DMS114 treated with DMSO at 0.1 percent for 48 hours (cell line): ENCODE measurements around the gene LGI2.
"Not testable (repeated sequence)": the region's sequence is repeated elsewhere in the genome, so short reads cannot be mapped to it uniquely, and the experiment has no call there.

ENCODE experiments used
- DNase-seq: peaks from one replicate; lab custom pipeline; 2025; ENCODE audit not compliant: unreplicated experiment; lab: John Stamatoyannopoulos, UW

LGI2 gene, protein sequence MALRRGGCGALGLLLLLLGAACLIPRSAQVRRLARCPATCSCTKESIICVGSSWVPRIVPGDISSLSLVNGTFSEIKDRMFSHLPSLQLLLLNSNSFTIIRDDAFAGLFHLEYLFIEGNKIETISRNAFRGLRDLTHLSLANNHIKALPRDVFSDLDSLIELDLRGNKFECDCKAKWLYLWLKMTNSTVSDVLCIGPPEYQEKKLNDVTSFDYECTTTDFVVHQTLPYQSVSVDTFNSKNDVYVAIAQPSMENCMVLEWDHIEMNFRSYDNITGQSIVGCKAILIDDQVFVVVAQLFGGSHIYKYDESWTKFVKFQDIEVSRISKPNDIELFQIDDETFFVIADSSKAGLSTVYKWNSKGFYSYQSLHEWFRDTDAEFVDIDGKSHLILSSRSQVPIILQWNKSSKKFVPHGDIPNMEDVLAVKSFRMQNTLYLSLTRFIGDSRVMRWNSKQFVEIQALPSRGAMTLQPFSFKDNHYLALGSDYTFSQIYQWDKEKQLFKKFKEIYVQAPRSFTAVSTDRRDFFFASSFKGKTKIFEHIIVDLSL

DNA sequence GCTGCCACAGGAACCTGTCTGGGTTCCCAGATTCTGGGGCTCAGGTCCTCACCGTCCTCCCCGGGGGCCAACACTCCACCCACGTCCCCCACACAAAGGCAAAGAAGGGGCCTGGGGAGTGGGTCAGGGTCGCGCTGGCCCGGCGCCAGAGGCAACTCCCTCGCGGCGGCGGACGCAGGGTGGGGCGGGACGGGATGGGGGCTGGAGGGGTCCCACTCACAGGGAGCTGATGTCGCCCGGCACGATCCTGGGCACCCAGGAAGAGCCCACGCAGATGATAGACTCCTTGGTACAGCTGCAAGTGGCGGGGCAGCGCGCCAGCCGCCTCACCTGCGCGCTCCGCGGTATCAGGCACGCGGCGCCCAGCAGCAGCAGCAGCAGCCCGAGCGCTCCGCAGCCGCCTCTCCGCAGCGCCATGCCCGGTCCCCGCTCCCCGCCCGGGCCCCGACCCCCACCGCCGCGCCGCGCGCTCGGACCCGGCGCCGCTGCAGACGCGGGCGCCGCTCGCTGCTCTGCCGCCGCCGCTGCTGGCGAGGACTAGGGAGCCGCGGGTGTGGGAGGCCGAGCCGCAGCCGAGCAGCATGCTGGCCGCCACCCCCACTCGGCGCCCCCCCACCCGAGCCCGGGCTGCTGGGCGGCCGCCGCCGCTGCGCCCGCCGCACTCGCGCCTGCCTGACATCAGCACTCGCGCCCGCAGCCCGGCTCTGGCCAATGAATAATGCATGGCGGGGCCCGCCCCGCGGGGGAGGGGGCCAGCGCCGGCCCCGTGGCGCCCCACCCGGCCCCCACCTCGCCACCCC lies at the start of gene LGI2:
TSS of gene LGI2 (minus strand) at position 670 of the 800 bp plus-strand sequence. CDS start at position 417, 253 bp downstream.
- no peak for DNase-seq

DNA sequence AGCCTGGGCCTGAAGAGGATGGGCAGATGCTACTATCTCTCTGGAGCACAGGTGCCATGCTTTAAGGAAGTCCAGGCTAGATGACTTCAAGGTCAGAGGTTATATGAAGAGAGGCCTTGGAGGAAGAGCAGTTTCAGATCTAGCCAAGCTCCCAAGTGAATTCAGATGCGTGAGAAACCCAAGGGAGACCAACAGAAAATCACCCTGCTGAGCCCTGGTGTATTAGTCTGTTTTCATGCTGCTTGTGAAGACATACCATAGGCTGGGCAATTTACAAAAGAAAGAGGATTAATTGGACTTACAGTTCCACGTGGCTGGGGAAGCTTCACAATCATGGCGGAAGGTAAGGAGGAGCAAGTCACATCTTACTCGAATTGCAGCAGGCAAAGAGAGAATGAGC lies 47.8 kb upstream of the LGI2 start:
- no peak for DNase-seq

- no peak for DNase-seq
Measured at GRCh38 chr4:25076625-25077398, 46.1 kb upstream of the LGI2 start.

DNA sequence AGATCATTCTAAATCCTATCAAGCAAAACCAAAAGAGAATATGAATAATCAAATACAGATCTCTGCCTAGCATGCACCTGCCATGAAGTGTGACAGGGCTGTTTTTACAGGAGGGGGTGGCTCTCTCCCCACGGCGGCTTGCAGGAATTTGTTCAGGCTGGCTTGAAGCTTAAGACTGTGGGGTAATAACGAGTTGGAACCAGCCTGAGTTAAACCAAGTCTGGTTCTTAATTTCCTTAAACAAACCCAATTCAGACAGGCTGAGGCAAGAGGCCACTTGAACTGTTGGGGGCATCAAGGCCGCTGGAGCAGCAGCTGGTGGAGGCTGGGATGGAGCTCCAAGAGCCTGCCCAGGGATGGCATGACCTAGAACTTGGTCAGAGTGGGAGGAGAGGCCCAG lies 45.1 kb upstream of the LGI2 start:
- DNase-seq = no peak

DNA sequence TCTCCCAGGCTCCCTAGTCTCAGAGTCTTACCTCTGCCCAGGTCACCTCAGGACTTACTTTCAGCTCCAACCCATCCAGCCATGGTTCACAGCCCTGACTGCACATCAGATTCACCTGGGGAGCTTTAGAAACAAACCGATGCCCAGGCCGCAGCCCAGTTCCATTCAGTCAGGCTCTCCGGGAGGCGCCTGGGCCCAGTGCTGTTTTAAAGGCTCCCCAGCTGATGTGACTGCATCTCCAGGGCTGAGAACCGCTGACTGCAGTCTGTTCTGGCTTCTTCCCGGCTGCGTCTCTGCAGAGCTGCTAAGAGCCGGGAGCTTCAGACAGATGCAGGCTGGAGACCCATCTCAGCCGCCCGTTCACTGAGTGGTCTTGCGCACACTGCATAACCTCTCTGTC lies 44.4 kb upstream of the LGI2 start:
- DNase-seq = no peak

- no peak for DNase-seq
Measured at GRCh38 chr4:25070545-25070944, 39.8 kb upstream of the LGI2 start.

GRCh38 chr4:25069014-25069413 lies 38.3 kb upstream of the LGI2 start:
- no peak for DNase-seq

DNA sequence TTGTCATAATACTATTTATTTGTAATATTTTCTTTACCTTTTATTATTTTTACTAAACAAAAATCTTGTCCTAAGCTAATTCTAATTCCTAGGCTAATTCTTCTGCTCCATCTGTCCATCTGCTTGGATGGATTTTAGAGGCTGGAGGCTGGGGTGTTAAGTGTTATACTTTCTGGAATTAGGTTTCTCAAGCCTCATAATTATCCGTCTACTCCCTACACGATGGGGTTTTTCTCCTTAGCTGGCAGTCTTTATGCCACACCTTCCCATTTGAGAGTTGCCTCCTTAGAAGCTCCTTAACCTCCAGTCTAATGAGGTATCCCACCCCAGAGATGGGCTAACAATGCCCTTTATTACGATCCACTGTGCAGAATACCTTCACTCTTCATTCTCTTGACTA lies 37.6 kb upstream of the LGI2 start:
- DNase-seq = no peak

- DNase-seq = no peak
Measured at GRCh38 chr4:25065932-25066590, 35.3 kb upstream of the LGI2 start.

- no peak for DNase-seq
Measured at GRCh38 chr4:25065431-25065858, 34.7 kb upstream of the LGI2 start.

GRCh38 chr4:25064447-25064846 lies 33.7 kb upstream of the LGI2 start:
- DNase-seq = not testable (repeated sequence)

GRCh38 chr4:25063116-25063515 lies 32.4 kb upstream of the LGI2 start:
- DNase-seq = no peak

DNA sequence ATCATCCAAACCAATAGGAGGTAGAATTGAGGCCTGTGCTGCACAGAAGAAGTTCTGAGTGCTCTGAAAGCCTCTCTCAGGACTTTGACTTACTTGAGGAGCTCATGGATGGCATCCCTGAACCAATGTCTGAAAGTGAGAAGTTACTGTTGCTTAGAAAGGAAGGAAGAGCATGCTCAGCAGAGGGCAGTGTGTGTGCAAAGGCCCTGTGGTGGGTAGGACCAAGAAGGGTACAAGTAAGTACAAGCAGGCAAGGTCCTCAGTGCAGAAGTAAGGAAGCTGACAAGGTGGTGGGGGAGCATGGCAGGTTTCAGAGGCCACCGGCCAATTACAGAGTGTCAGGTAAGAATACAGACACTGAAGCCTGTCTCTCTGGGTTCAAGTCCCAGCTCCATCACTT lies 31.4 kb upstream of the LGI2 start:
- no peak for DNase-seq

- no peak for DNase-seq
Measured at GRCh38 chr4:25061602-25062001, 30.9 kb upstream of the LGI2 start.

DNA sequence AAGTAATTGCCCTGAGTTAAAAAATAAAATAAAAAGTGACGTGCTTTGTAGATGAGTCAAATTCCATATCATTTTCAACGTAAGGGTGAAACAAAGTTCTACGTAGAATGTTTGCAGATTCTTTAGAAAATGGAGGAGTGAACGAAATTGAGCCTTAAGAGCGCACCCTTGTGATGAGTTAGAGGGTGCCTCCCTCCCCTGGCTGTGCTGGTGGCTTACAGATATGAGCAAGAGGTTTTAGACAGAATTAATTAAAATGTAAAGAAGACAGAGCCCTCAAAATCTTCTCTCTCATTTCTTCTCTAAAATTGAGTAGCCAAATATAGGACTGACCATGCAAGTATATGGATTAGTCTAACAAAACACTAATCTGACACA lies 30.2 kb upstream of the LGI2 start:
- DNase-seq = no peak

- DNase-seq = no peak
Measured at GRCh38 chr4:25060241-25060962, 29.7 kb upstream of the LGI2 start.

- DNase-seq = no peak
Measured at GRCh38 chr4:25059791-25060190, 29.0 kb upstream of the LGI2 start.

DNA sequence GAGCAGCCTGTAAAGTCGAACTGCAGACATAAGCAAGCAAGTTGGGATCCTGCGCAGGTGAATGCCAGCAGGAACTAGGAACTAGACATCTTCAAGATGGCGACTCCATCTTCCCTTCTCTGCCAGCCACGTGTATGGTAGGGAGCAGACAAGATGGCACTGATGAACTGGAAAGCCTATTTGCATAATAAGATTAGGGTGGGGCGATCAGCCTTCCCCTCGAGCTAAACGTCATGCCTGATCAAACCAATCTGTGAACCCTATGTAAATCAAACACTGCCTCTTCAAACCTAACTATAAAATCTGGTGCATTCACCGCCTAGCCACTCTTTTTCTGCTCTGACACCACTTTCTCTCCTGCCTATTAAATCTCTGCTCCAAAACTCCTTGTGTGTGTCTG lies 28.1 kb upstream of the LGI2 start:
- DNase-seq = no peak

- DNase-seq = no peak
Measured at GRCh38 chr4:25057299-25057698, 26.6 kb upstream of the LGI2 start.

DNA sequence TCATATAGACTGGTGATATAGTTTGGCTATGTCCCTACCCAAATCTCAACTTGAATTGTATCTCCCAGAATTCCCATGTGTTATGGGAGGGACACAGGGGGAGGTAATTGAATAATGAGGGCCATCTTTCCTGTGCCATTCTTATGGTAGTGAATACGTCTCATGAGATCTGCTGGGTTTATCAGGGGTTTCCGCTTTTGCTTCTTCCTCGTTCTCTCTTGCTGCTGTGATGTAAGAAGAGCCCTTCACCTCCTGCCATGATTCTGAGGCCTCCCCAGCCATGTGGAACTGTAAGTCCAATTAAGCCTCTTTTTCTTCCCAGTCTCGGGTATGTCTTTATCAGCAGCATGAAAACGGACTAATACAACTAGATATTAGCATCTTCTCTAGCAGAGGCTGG lies 21.3 kb upstream of the LGI2 start:
- not testable (repeated sequence) for DNase-seq
